ENCODE measurements around the gene RPS18. TPM values are rescaled to one million over a fixed set of nuclear protein-coding genes. Genes with fewer than 3 reads are reported as not detected.

The RPS18 gene
- total and polyA plus RNA-seq, 10 of the 15 experiments (the other 5 are each of a cell fraction or from before 2014, with no cell fraction given): 4,228 to 20,828 (median 7,406) TPM

- 0 out of 2 replicates have a peak, but pooled peaks have one; percentile 69 for TF ChIP-seq HDGF (IDR thresholded peaks at IDR 0.05)
- no peak for TF ChIP-seq ZNF687 (IDR thresholded peaks at IDR 0.05)
- no peak for TF ChIP-seq GATAD2B (conservative IDR thresholded peaks at IDR 0.05; ENCODE audit: low read depth)
- TF ChIP-seq KLF5 (IDR thresholded peaks at IDR 0.05; ENCODE audit: partially characterized antibody): no peak
- TF ChIP-seq CHD1 (IDR thresholded peaks at IDR 0.05; ENCODE audit: low read depth, low read length): no peak
- TF ChIP-seq NKRF (conservative IDR thresholded peaks at IDR 0.05): peak; percentile 93
- TF ChIP-seq SKIL (IDR thresholded peaks at IDR 0.05; ENCODE audit: low read depth, poor library complexity, severe bottlenecking): no peak
- TF ChIP-seq MYC (IDR thresholded peaks at IDR 0.05; ENCODE audit: insufficient read depth, insufficient read length, insufficient replicate concordance, low read length, severe bottlenecking): no peak
- TF ChIP-seq SMAD1 (IDR thresholded peaks at IDR 0.05; ENCODE audit: low read depth, partially characterized antibody): no peak
- TF ChIP-seq CREB1 (IDR thresholded peaks at IDR 0.05; ENCODE audit: low read depth): no peak
- no peak for TF ChIP-seq IKZF2 (IDR thresholded peaks at IDR 0.05)
- no peak for TF ChIP-seq ZBTB33 (IDR thresholded peaks at IDR 0.05)
- no peak for TF ChIP-seq PBX3 (IDR thresholded peaks at IDR 0.05; ENCODE audit: insufficient replicate concordance, low read depth, low read length)
- TF ChIP-seq MAX (IDR thresholded peaks at IDR 0.05; ENCODE audit: low read depth, low read length): no peak; the same call in 1 of the 2 replicates
Observed at GRCh38 chr6:33297956-33298772, 26.3 kb downstream of the RPS18 start (continued).
